Transverse colon (tissue), 4 donors: Measurements from ENCODE around the gene TACC2.

Experiments
- EP300 ChIP-seq: sonication (generic); formaldehyde crosslinking; IDR thresholded peaks from one replicate; pipeline ENCODE4 v1.6.1; 2017; ENCODE audit warnings: antibody characterized with exemption, low read depth
- POLR2A ChIP-seq: fragments of 450-650 bp; IDR thresholded peaks from one replicate; pipeline ENCODE4 v1.6.1; 2016; ENCODE audit warnings: antibody characterized with exemption, mild to moderate bottlenecking, moderate library complexity
- POLR2AphosphoS5 ChIP-seq, 3 donors: sonication (generic); formaldehyde crosslinking; IDR thresholded peaks; one replicate each; pipeline ENCODE4 v1.6.1; 2016; ENCODE audit warnings: antibody characterized with exemption in 3 of 3
- TF ChIP-seq, protein P1 (sequence below), 5 experiments: fragments of 200-600 bp in 3 of 5; fragments of 450-650 bp in 2 of 5; sonication (generic) in 3 of 5; IDR thresholded peaks; 1 replicate in 2 of 5; 2 replicates in 3 of 5; pipeline ENCODE4 v1.5.1; 2016 to 2017; ENCODE audit warnings: antibody characterized with exemption in 5 of 5, inconsistent platforms in 3 of 5, mild to moderate bottlenecking in 2 of 5, moderate library complexity in 1 of 5

DNA sequence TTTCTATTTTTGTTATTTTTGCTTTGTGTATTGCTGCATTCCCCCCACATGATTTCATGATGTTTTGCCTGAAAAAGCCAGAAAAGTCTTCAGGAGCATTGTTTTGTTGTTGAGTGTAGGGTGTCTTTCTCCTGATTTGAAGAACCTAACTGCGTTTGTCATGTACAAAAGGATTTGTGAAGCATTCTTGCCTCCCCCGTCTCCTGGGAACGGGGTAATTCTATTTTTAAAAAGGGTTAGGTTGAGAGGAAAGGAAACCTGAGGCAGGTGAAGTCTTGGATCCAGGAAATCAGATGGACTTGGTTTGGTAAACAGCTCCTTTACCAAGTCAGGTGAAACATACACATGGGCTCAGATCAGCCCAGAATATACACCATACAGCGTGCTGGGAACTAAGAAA, 256.2 kb downstream of the TACC2 start:
- TF ChIP-seq, protein P1, sequence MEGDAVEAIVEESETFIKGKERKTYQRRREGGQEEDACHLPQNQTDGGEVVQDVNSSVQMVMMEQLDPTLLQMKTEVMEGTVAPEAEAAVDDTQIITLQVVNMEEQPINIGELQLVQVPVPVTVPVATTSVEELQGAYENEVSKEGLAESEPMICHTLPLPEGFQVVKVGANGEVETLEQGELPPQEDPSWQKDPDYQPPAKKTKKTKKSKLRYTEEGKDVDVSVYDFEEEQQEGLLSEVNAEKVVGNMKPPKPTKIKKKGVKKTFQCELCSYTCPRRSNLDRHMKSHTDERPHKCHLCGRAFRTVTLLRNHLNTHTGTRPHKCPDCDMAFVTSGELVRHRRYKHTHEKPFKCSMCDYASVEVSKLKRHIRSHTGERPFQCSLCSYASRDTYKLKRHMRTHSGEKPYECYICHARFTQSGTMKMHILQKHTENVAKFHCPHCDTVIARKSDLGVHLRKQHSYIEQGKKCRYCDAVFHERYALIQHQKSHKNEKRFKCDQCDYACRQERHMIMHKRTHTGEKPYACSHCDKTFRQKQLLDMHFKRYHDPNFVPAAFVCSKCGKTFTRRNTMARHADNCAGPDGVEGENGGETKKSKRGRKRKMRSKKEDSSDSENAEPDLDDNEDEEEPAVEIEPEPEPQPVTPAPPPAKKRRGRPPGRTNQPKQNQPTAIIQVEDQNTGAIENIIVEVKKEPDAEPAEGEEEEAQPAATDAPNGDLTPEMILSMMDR (IDR thresholded peaks at IDR 0.05) = no peak
- TF ChIP-seq POLR2A (no peak), POLR2AphosphoS5 (IDR thresholded peaks at IDR 0.05) (no peak), EP300 (no peak)
